Lower leg skin (tissue), 3 donors: ENCODE data around the gene CSPG4.

ENCODE experiments used
- CTCF ChIP-seq, 3 donors: fragments of 450-650 bp; IDR thresholded peaks; one replicate each; pipeline ENCODE4 v1.5.1; 2016; ENCODE audit warnings: antibody characterized with exemption in 3 of 3, mild to moderate bottlenecking in 3 of 3, moderate library complexity in 2 of 3
- POLR2A ChIP-seq, 2 donors: fragments of 450-650 bp; IDR thresholded peaks; one replicate each; pipeline ENCODE4 v1.6.1; 2016 to 2017; ENCODE audit warnings: antibody characterized with exemption in 2 of 2, mild to moderate bottlenecking in 1 of 2, moderate library complexity in 1 of 2

GRCh38 chr15:75750261-75751050, 37.8 kb upstream of the CSPG4 start:
- TF ChIP-seq CTCF (IDR thresholded peaks at IDR 0.05) (no peak), POLR2A (IDR thresholded peaks at IDR 0.05) (no peak)
